Nephron (organoid): ENCODE measurements around the gene ATXN1.
"Not testable (repeated sequence)": the region's sequence is repeated elsewhere in the genome, so short reads cannot be mapped to it uniquely, and the experiment has no call there.

Experiments used
- H3K27ac Mint-ChIP-seq, 3 experiments: 2 replicates each; pipeline ENCODE4 v1.8.0; 2020; ENCODE audit warnings: mixed read lengths in 3 of 3, mild to moderate bottlenecking in 2 of 3, moderate library complexity in 1 of 3
- H3K27me3 Mint-ChIP-seq: 2 replicates; pipeline ENCODE4 v1.8.0; 2021; ENCODE audit warnings: low read depth, mild to moderate bottlenecking, moderate library complexity, mixed read lengths
- H3K36me3 Mint-ChIP-seq: 2 replicates; pipeline ENCODE4 v1.8.0; 2020; ENCODE audit warnings: low read depth, mixed read lengths
- H3K4me1 Mint-ChIP-seq: 2 replicates; pipeline ENCODE4 v1.8.0; 2020; ENCODE audit warnings: mixed read lengths
- H3K4me3 Mint-ChIP-seq, 3 experiments: 2 replicates each; pipeline ENCODE4 v1.8.0; 2020; ENCODE audit warnings: mild to moderate bottlenecking in 3 of 3, mixed read lengths in 3 of 3, moderate library complexity in 2 of 3
- H3K9me3 Mint-ChIP-seq: 2 replicates; pipeline ENCODE4 v1.8.0; 2020; ENCODE audit warnings: mixed read lengths
- CTCF ChIP-seq, 3 experiments: fragments of 200-600 bp; sonication (generic); IDR thresholded peaks; one replicate each; pipeline ENCODE4 v1.5.0; 2021; ENCODE audit warnings: antibody characterized with exemption in 3 of 3; ENCODE audit not compliant: unreplicated experiment in 3 of 3

Gene ATXN1

GRCh38 chr6:16705081-16705993 lies 55.9 kb downstream of the ATXN1 start:
- H3K36me3 Mint-ChIP-seq: peaks cover 20% of the 10 kb centered on the region
- no peak overlapping the region for H3K4me3 Mint-ChIP-seq

GRCh38 chr6:16704401-16705045 lies 56.7 kb downstream of the ATXN1 start:
- peaks cover 20% of the 10 kb centered on the region for H3K36me3 Mint-ChIP-seq
- peaks cover 9% of the 10 kb centered on the region for H3K9me3 Mint-ChIP-seq
- H3K27me3 Mint-ChIP-seq: no peaks in the 10 kb centered on the region
- H3K27ac Mint-ChIP-seq: peak overlapping the region in 2 of 3 experiments; percentile 30 to 63
- peaks cover 33% of the 10 kb centered on the region for H3K4me1 Mint-ChIP-seq
- TF ChIP-seq CTCF (IDR thresholded peaks at IDR 0.05; ENCODE audit: unreplicated experiment in 3 of 3): no peak
- no peak overlapping the region for H3K4me3 Mint-ChIP-seq

More at GRCh38 chr6:16705081-16705993, 55.9 kb downstream of the ATXN1 start:
- Mint-ChIP-seq H3K4me1 (peaks cover 25% of the 10 kb centered on the region), H3K9me3 (peaks cover 9% of the 10 kb centered on the region), H3K27ac (peak overlapping the region in 1 of 3 experiments; percentile 1), H3K27me3 (no peaks in the 10 kb centered on the region)
- TF ChIP-seq CTCF (IDR thresholded peaks at IDR 0.05; ENCODE audit: unreplicated experiment in 3 of 3): no peak

- H3K4me3 Mint-ChIP-seq: not testable (repeated sequence)
- peaks cover 20% of the 10 kb centered on the region for H3K36me3 Mint-ChIP-seq
These were observed 58.5 kb downstream of the ATXN1 start for GRCh38 chr6:16702627-16703378.

GRCh38 chr6:16700916-16701234 lies 60.4 kb downstream of the ATXN1 start:
- Mint-ChIP-seq H3K27ac (no peak overlapping the region), H3K4me1 (peaks cover 41% of the 10 kb centered on the region), H3K27me3 (no peaks in the 10 kb centered on the region), H3K36me3 (peaks cover 17% of the 10 kb centered on the region), H3K4me3 (no peak overlapping the region), H3K9me3 (peaks cover 9% of the 10 kb centered on the region)
- TF ChIP-seq CTCF (IDR thresholded peaks at IDR 0.05; ENCODE audit: unreplicated experiment in 3 of 3): no peak

More at GRCh38 chr6:16702627-16703378, 58.5 kb downstream of the ATXN1 start:
- H3K27me3 Mint-ChIP-seq, H3K27ac Mint-ChIP-seq, H3K9me3 Mint-ChIP-seq: not testable (repeated sequence)
- peaks cover 42% of the 10 kb centered on the region for H3K4me1 Mint-ChIP-seq

- no peak for TF ChIP-seq CTCF (IDR thresholded peaks at IDR 0.05; ENCODE audit: unreplicated experiment in 3 of 3)
- peaks cover 17% of the 10 kb centered on the region for H3K36me3 Mint-ChIP-seq
- peaks cover 9% of the 10 kb centered on the region for H3K9me3 Mint-ChIP-seq
- H3K4me1 Mint-ChIP-seq: peaks cover 36% of the 10 kb centered on the region
- no peaks in the 10 kb centered on the region for H3K27me3 Mint-ChIP-seq
- H3K4me3 Mint-ChIP-seq: no peak overlapping the region
- peak overlapping the region in 2 of 3 experiments; percentile 22 to 58 for H3K27ac Mint-ChIP-seq
These were observed 60.9 kb downstream of the ATXN1 start for GRCh38 chr6:16700202-16700915.
